H1 (cell line): ENCODE results near the gene ADGRV1. TPM values are rescaled to one million over a fixed set of nuclear protein-coding genes. Genes with fewer than 3 reads are reported as not detected.

ENCODE experiments used
- CTCF ChIA-PET: fragments of 300-600 bp; sonication (Branson Sonifier 250); formaldehyde crosslinking; loops from one replicate; lab custom pipeline; 2021; ENCODE audit not compliant: partially characterized antibody; lab: Charles Lee
- POLR2A ChIA-PET: fragments of 300-600 bp; sonication (Branson Sonifier 250); formaldehyde crosslinking; loops from one replicate; lab custom pipeline; 2021; ENCODE audit warnings: inconsistent platforms; ENCODE audit not compliant: partially characterized antibody; lab: Charles Lee
- DNase-seq, 2 experiments: peaks; one replicate each; pipeline versions ENCODE4 v3.0.0 to v3.0.0-alpha.2; 2010 to 2022; ENCODE audit warnings: low spot score in 2 of 2, low read depth in 1 of 2, mixed read lengths in 1 of 2
- FAIRE-seq: peaks from 2 replicates; lab custom pipeline; 2011; peaks lifted over from hg19 to GRCh38; lab: Jason Lieb, UNC
- H2AFZ ChIP-seq: 2 replicates; pipeline ENCODE4 v1.8.1; 2012; ENCODE audit warnings: low read length, inconsistent platforms
- H2AK5ac ChIP-seq: 2 replicates; pipeline ENCODE4 v1.6.1; 2013; ENCODE audit warnings: low read depth, low read length
- H2BK120ac ChIP-seq: replicated peaks from 2 replicates; pipeline ENCODE3; 2013; ENCODE audit warnings: low read depth, low read length, inconsistent platforms
- H2BK12ac ChIP-seq: 2 replicates; pipeline ENCODE4 v1.6.1; 2013; ENCODE audit warnings: low read depth, low read length
- H2BK15ac ChIP-seq: 2 replicates; pipeline ENCODE4 v1.6.1; 2013; ENCODE audit warnings: low read length
- H2BK20ac ChIP-seq: 2 replicates; pipeline ENCODE4 v1.6.1; 2013; ENCODE audit warnings: low read length
- H2BK5ac ChIP-seq: 2 replicates; pipeline ENCODE4 v1.6.1; 2013; ENCODE audit warnings: low read depth, low read length
- H3K14ac ChIP-seq: 2 replicates; pipeline ENCODE4 v1.6.1; 2013; ENCODE audit warnings: inconsistent platforms; ENCODE audit not compliant: insufficient read length
- H3K18ac ChIP-seq: 2 replicates; pipeline ENCODE4 v1.6.1; 2013; ENCODE audit warnings: low read length; ENCODE audit errors: extremely low read depth
- H3K23ac ChIP-seq: 2 replicates; pipeline ENCODE4 v1.6.1; 2013; ENCODE audit warnings: inconsistent platforms; ENCODE audit not compliant: insufficient read length
- H3K23me2 ChIP-seq: 2 replicates; pipeline ENCODE4 v1.6.1; 2013; ENCODE audit warnings: low read depth, low read length
- H3K27ac ChIP-seq: 2 replicates; pipeline ENCODE4 v1.6.1; 2011; ENCODE audit warnings: low read depth, low read length, inconsistent platforms
- H3K27me3 ChIP-seq, 4 experiments: replicated peaks in 1 of 4; 1 replicate in 1 of 4; 2 replicates in 3 of 4; pipeline versions ENCODE4 v1.6.1 to v1.8.1; 2011 to 2013; ENCODE audit warnings: low read length in 3 of 4, mild to moderate bottlenecking in 3 of 4, inconsistent platforms in 2 of 4, mixed read lengths in 2 of 4, moderate library complexity in 1 of 4; ENCODE audit not compliant: control insufficient read depth in 3 of 4, insufficient read depth in 3 of 4; ENCODE audit errors: extremely low read depth in 1 of 4
- H3K36me3 ChIP-seq, 4 experiments: 2 replicates each; pipeline versions ENCODE4 v1.6.1 to v1.8.1; 2011 to 2013; ENCODE audit warnings: mild to moderate bottlenecking in 4 of 4, low read length in 3 of 4, moderate library complexity in 2 of 4, control low read depth in 1 of 4, inconsistent platforms in 1 of 4; ENCODE audit not compliant: insufficient read depth in 4 of 4, control insufficient read depth in 2 of 4
- H3K4ac ChIP-seq: replicated peaks from 2 replicates; pipeline ENCODE3; 2013; ENCODE audit warnings: low read length, low read depth, mixed read lengths, inconsistent platforms; ENCODE audit not compliant: insufficient read length
- H3K4me1 ChIP-seq, 4 experiments: replicated peaks in 1 of 4; 1 replicate in 1 of 4; 2 replicates in 3 of 4; pipeline versions ENCODE4 v1.6.1 to v1.8.1; 2011 to 2013; ENCODE audit warnings: low read length in 3 of 4, inconsistent platforms in 2 of 4, mixed read lengths in 1 of 4; ENCODE audit not compliant: insufficient read depth in 4 of 4, control insufficient read depth in 3 of 4
- H3K4me2 ChIP-seq, 2 experiments: 2 replicates each; pipeline versions ENCODE4 v1.6.1 to v1.8.1; 2011 to 2013; ENCODE audit warnings: low read depth in 2 of 2, low read length in 2 of 2, control low read depth in 1 of 2, inconsistent platforms in 1 of 2, mild to moderate bottlenecking in 1 of 2; ENCODE audit not compliant: insufficient read depth in 1 of 2
- H3K4me3 ChIP-seq, 4 experiments: fragments of 200-600, 300-600 bp in 1 of 4; sonication (generic), shearing (Covaris generic), sonication (Bioruptor Twin) in 1 of 4; 2 replicates each; pipeline versions ENCODE4 v1.5.1 to v1.8.1; 2011 to 2016; ENCODE audit warnings: low read length in 4 of 4, low read depth in 3 of 4, control low read depth in 2 of 4, inconsistent platforms in 2 of 4, mild to moderate bottlenecking in 2 of 4, mixed read lengths in 1 of 4, moderate library complexity in 1 of 4; ENCODE audit not compliant: insufficient read depth in 2 of 4; ENCODE audit errors: extremely low read depth in 1 of 4
- H3K56ac ChIP-seq: replicated peaks from 2 replicates; pipeline ENCODE3; 2013; ENCODE audit warnings: low read depth, mild to moderate bottlenecking, mixed read lengths, low read length, inconsistent platforms; ENCODE audit not compliant: insufficient read length
- H3K79me1 ChIP-seq: 2 replicates; pipeline ENCODE4 v1.6.1; 2013; ENCODE audit warnings: low read depth, low read length, control low read depth
- H3K79me2 ChIP-seq, 2 experiments: 2 replicates each; pipeline versions ENCODE4 v1.6.1 to v1.8.1; 2012 to 2013; ENCODE audit warnings: low read length in 2 of 2, mild to moderate bottlenecking in 2 of 2, inconsistent platforms in 1 of 2; ENCODE audit not compliant: insufficient read depth in 2 of 2, control insufficient read depth in 1 of 2
- H3K9ac ChIP-seq, 4 experiments: replicated peaks in 1 of 4; 1 replicate in 1 of 4; 2 replicates in 3 of 4; pipeline versions ENCODE4 v1.6.1 to v1.8.1; 2011 to 2013; ENCODE audit warnings: low read depth in 3 of 4, low read length in 3 of 4, control low read depth in 2 of 4, mild to moderate bottlenecking in 2 of 4, moderate library complexity in 2 of 4, inconsistent platforms in 1 of 4; ENCODE audit errors: extremely low read depth in 1 of 4
- H3K9me3 ChIP-seq, 2 experiments: 2 replicates each; pipeline versions ENCODE4 v1.6.1 to v1.8.1; 2012 to 2013; ENCODE audit warnings: mild to moderate bottlenecking in 2 of 2, moderate library complexity in 2 of 2, control low read depth in 1 of 2, inconsistent platforms in 1 of 2, low read depth in 1 of 2, low read length in 1 of 2, mixed read lengths in 1 of 2; ENCODE audit not compliant: insufficient read depth in 2 of 2
- H4K20me1 ChIP-seq, 2 experiments: replicated peaks in 1 of 2; 2 replicates each; pipeline versions ENCODE3 to v1.8.1; 2011 to 2013; ENCODE audit warnings: inconsistent platforms in 2 of 2, low read length in 2 of 2, mild to moderate bottlenecking in 1 of 2; ENCODE audit not compliant: insufficient read depth in 2 of 2, control insufficient read depth in 1 of 2
- H4K5ac ChIP-seq: 2 replicates; pipeline ENCODE4 v1.6.1; 2013; ENCODE audit warnings: low read length, low read depth, mixed read lengths, inconsistent platforms; ENCODE audit not compliant: insufficient read length
- H4K8ac ChIP-seq: 2 replicates; pipeline ENCODE4 v1.8.0; 2013; ENCODE audit warnings: mild to moderate bottlenecking, moderate library complexity, low read length, inconsistent platforms; ENCODE audit not compliant: insufficient read depth; ENCODE audit errors: extremely low read depth
- H4K91ac ChIP-seq: replicated peaks from 2 replicates; pipeline ENCODE3; 2013; ENCODE audit warnings: low read length, mixed read lengths, inconsistent platforms; ENCODE audit not compliant: insufficient read length
- POU5F1 ChIP-seq: IDR thresholded peaks from 2 replicates; pipeline ENCODE4 v1.6.1; 2011; ENCODE audit warnings: low read depth, mild to moderate bottlenecking, low read length, moderate library complexity
- WGBS, 2 experiments: shearing (Covaris generic) in 1 of 2; methylation state at CpG; one replicate each; pipeline versions ENCODE4 v1.1.6 to v1.1.7; 2013 to 2015; ENCODE audit warnings: low lambda C conversion rate in 2 of 2, mixed read lengths in 2 of 2, inconsistent platforms in 1 of 2, low coverage in 1 of 2, missing lambda C conversion rate in 1 of 2; ENCODE audit not compliant: insufficient replicate concordance in 2 of 2, insufficient coverage in 1 of 2, insufficient read length in 1 of 2; ENCODE audit errors: extremely low coverage in 1 of 2, missing lambda C conversion rate in 1 of 2; 5-methylcytosine and 5-hydroxymethylcytosine counted together
- polyA plus RNA-seq, 7 experiments: library from polyadenylated mRNA; depleted of rRNA in 3 of 7; stranded (reverse) in 5 of 7; unstranded in 2 of 7; fragments of >200 nt in 5 of 7; fragments of 200-250 nt in 2 of 7; gene quantifications; 1 replicate in 5 of 7; 2 replicates in 1 of 7; 4 replicates in 1 of 7; pipeline versions ENCODE4 v1.2.1 to v1.2.3, GENCODE V29; 2011 to 2013; ENCODE audit warnings: missing spikeins in 2 of 7, mixed read lengths in 2 of 7
- total RNA-seq: library from RNA; stranded (reverse); fragmentation: NEBNext Ultra II Directional; extraction: Animal tissue kit (Norgen Biotek cat#: 25700); gene quantifications from 2 replicates; pipeline ENCODE4 v1.2.1, GENCODE V29; 2021

Gene ADGRV1
- total and polyA plus RNA-seq, 2 of the 8 experiments (the other 6 are each of a cell fraction or from before 2014, with no cell fraction given): 53.1 to 62.2 TPM

- Histone ChIP-seq H3K27ac (no peak overlapping the region), H3K14ac (no peak overlapping the region), H3K18ac (no peak overlapping the region), H2BK5ac (no peak overlapping the region), H2BK15ac (no peak overlapping the region), H4K5ac (no peak overlapping the region), H3K4me1 (peaks cover 0 to 4% (median 0%) of the 10 kb centered on the region in 4 experiments; a peak in 2 of 7 replicates), H3K56ac (no peak overlapping the region), H3K23me2 (no peaks in the 10 kb centered on the region), H3K23ac (no peak overlapping the region), H3K79me1 (no peaks in the 10 kb centered on the region), H4K91ac (no peak overlapping the region), H2BK120ac (no peak overlapping the region), H2BK12ac (no peak overlapping the region), H3K79me2 (0 out of 4 replicates have a peak, but pooled peaks cover 0 to 3% of the 10 kb centered on the region in 2 experiments), H2AFZ (no peak overlapping the region), H3K9me3 (no peaks in the 10 kb centered on the region), H3K4me3 (no peak overlapping the region), H4K8ac (no peak overlapping the region), H3K4me2 (no peak overlapping the region), H4K20me1 (peaks cover 1 to 4% of the 10 kb centered on the region in 2 experiments), H3K36me3 (peaks cover 2 to 34% (median 7%) of the 10 kb centered on the region in 4 experiments; a peak in 6 of 8 replicates), H3K27me3 (no peaks in the 10 kb centered on the region), H2AK5ac (no peak overlapping the region), H3K9ac (no peak overlapping the region), H2BK20ac (no peak overlapping the region), H3K4ac (no peak overlapping the region)
- FAIRE-seq (peak; percentile 65), DNase-seq (no peak)
- CTCF ChIA-PET: interaction anchor here (2.3 kb wide), 1 partner anchor 77 kb away, joined by 7 read pairs; no protein-coding TSS in a partner anchor
- 75% methylated on average over 2 of the region's 2 CpGs; no CpG with 5 or more reads in 1 of the 2 experiments for WGBS, 2 experiments
- POLR2A ChIA-PET: no interaction called here
- no peak for TF ChIP-seq POU5F1
Observed at GRCh38 chr5:90632791-90633190, 74.2 kb downstream of the ADGRV1 start.
